HepG2 (cell line): Measurements from ENCODE around the gene SYNGR2. TPM values are rescaled to one million over a fixed set of nuclear protein-coding genes. Genes with fewer than 3 reads are reported as not detected.

Source experiments
- ATAD3A ChIP-seq: sonication (generic); formaldehyde crosslinking; IDR thresholded peaks from 2 replicates; pipeline ENCODE4 v1.4.0; 2020; ENCODE audit warnings: missing genetic modification reagents
- DMAP1 ChIP-seq: IDR thresholded peaks from 2 replicates; pipeline ENCODE4 v1.6.1; 2016
- IKZF4 ChIP-seq: sonication (generic); formaldehyde crosslinking; IDR thresholded peaks from 2 replicates; pipeline ENCODE4 v1.5.1; 2020; ENCODE audit warnings: borderline replicate concordance, mild to moderate bottlenecking, low read depth, missing genetic modification reagents; ENCODE audit errors: not compliant biosample characterization
- SAP130 ChIP-seq: IDR thresholded peaks from 2 replicates; pipeline ENCODE4 v1.6.1; 2016; ENCODE audit warnings: low read depth
- SIX1 ChIP-seq: sonication (generic); formaldehyde crosslinking; IDR thresholded peaks from 2 replicates; pipeline ENCODE4 v1.4.0; 2020; ENCODE audit warnings: missing genetic modification reagents, borderline replicate concordance
- SMARCE1 ChIP-seq: fragments of 450-650 bp; IDR thresholded peaks from 2 replicates; pipeline ENCODE4 v1.6.1; 2017; ENCODE audit warnings: borderline replicate concordance
- TEAD2 ChIP-seq: sonication (generic); formaldehyde crosslinking; IDR thresholded peaks from 2 replicates; pipeline ENCODE4 v1.9.0; 2021; ENCODE audit warnings: missing genetic modification reagents
- ZNF441 ChIP-seq: sonication (generic); formaldehyde crosslinking; IDR thresholded peaks from 2 replicates; pipeline ENCODE4 v1.7.0; 2021; ENCODE audit warnings: missing genetic modification reagents, borderline replicate concordance
- ZNF660 ChIP-seq: sonication (generic); formaldehyde crosslinking; IDR thresholded peaks from 2 replicates; pipeline ENCODE4 v1.5.1; 2020; ENCODE audit warnings: mild to moderate bottlenecking, low read depth, missing genetic modification reagents, borderline replicate concordance
- ZNF747 ChIP-seq: sonication (generic); formaldehyde crosslinking; IDR thresholded peaks from 2 replicates; pipeline ENCODE4 v1.8.1; 2023; ENCODE audit warnings: missing genetic modification reagents, mild to moderate bottlenecking, borderline replicate concordance
- ZNF766 ChIP-seq: sonication (generic); formaldehyde crosslinking; IDR thresholded peaks from 2 replicates; pipeline ENCODE4 v1.5.0; 2020; ENCODE audit warnings: missing genetic modification reagents, borderline replicate concordance
- ZSCAN9 ChIP-seq: IDR thresholded peaks from 2 replicates; pipeline ENCODE4 v1.6.1; 2016; ENCODE audit warnings: borderline replicate concordance
- polyA plus RNA-seq, 8 experiments: library from polyadenylated mRNA; depleted of rRNA in 3 of 8; stranded (reverse) in 7 of 8; unstranded in 1 of 8; fragments of >200 nt; fragmentation: Illumina TruSeq in 4 of 8; extraction: Trizol in 4 of 8; gene quantifications; 2 replicates each; pipeline versions ENCODE4 v1.2.1 to v1.2.3, GENCODE V29; 2011 to 2016; ENCODE audit warnings: low read depth in 4 of 8, missing spikeins in 1 of 8, mixed read lengths in 1 of 8; ENCODE audit not compliant: insufficient read depth in 1 of 8
- total RNA-seq, 5 experiments: library from RNA; depleted of rRNA; stranded (reverse); fragments of >200 nt; fragmentation: Illumina TruSeq; extraction: Trizol; gene quantifications; 2 replicates each; pipeline ENCODE4 v1.2.3, GENCODE V29; 2016; ENCODE audit warnings: low read depth in 1 of 5
- TF ChIP-seq, protein P1 (sequence below): sonication (generic); formaldehyde crosslinking; IDR thresholded peaks from 2 replicates; pipeline ENCODE4 v1.4.0; 2020; ENCODE audit warnings: missing genetic modification reagents; ENCODE audit errors: not compliant biosample characterization
- TF ChIP-seq, protein P2 (sequence below): sonication (generic); formaldehyde crosslinking; IDR thresholded peaks from 2 replicates; pipeline ENCODE4 v1.5.0; 2020; ENCODE audit warnings: mild to moderate bottlenecking, missing genetic modification reagents, borderline replicate concordance
- TF ChIP-seq, protein P3 (sequence below): IDR thresholded peaks from 2 replicates; pipeline ENCODE4 v1.6.1; 2018; ENCODE audit warnings: missing genetic modification reagents, mild to moderate bottlenecking, missing compliant biosample characterization
- TF ChIP-seq, protein P4 (sequence below): sonication (generic); formaldehyde crosslinking; IDR thresholded peaks from 2 replicates; pipeline ENCODE4 v1.5.0; 2020; ENCODE audit warnings: mild to moderate bottlenecking, missing genetic modification reagents, borderline replicate concordance
- TF ChIP-seq, protein P5 (sequence below): sonication (generic); formaldehyde crosslinking; IDR thresholded peaks from 2 replicates; pipeline ENCODE4 v1.5.0; 2020; ENCODE audit warnings: missing genetic modification reagents
- TF ChIP-seq, protein P6 (sequence below): sonication (generic); formaldehyde crosslinking; conservative IDR thresholded peaks from 2 replicates; pipeline ENCODE4 v1.4.0; 2020; ENCODE audit warnings: missing genetic modification reagents

Gene SYNGR2
- total and polyA plus RNA-seq, 2 of the 13 experiments (the other 11 are each of a cell fraction or from before 2014, with no cell fraction given), result 46.7 to 170 TPM

DNA sequence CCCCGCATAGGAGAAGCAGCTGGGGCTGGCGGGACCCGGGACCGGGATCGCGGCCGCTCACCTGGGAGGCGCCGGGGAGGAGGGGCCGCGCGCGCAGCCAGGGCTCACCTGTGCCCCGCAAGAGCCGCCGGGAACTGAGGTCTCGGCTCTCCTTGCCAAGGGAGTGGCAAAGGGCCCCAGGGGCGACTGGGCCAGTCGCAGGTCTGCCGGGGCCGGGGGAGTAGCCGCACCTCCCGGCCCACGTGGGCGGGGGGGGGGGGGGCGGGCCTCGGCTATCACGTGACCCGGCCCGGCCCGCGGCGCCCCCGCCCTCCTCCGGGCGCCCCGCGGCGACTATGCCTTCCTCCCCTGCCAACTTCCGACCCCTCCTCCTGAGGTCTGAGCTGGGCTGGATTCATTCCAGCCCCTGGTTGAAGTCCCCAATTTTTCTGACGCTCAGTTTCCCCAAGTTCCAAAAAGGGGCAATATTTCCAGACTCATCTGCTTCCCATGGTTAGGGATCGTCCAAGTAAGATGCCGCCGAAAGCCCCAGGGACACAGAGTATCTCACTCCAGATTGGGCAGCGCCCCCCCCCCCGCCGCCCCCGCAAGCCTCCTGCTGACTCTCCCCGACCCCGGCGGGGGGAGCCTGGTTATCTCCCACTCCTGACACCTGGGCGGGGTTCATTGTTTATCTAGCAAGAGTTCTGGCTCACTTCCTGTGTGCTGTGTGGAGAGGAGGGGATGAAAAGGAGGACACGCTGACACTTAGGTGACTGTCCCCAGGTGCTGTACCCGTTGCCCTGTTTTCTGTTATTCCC is 39.6 kb upstream of the SYNGR2 start, which contains the start of gene TMC6 (continued):
- TF ChIP-seq ZNF747 (CRISPR knock-in tag), result peak; percentile 89
- TF ChIP-seq IKZF4 (CRISPR knock-in tag), result no peak
- TF ChIP-seq, protein P1, sequence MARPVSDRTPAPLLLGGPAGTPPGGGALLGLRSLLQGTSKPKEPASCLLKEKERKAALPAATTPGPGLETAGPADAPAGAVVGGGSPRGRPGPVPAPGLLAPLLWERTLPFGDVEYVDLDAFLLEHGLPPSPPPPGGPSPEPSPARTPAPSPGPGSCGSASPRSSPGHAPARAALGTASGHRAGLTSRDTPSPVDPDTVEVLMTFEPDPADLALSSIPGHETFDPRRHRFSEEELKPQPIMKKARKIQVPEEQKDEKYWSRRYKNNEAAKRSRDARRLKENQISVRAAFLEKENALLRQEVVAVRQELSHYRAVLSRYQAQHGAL (CRISPR knock-in tag), result peak; percentile 51
- no peak for TF ChIP-seq ZNF660 (CRISPR knock-in tag)
- TF ChIP-seq, protein P2, sequence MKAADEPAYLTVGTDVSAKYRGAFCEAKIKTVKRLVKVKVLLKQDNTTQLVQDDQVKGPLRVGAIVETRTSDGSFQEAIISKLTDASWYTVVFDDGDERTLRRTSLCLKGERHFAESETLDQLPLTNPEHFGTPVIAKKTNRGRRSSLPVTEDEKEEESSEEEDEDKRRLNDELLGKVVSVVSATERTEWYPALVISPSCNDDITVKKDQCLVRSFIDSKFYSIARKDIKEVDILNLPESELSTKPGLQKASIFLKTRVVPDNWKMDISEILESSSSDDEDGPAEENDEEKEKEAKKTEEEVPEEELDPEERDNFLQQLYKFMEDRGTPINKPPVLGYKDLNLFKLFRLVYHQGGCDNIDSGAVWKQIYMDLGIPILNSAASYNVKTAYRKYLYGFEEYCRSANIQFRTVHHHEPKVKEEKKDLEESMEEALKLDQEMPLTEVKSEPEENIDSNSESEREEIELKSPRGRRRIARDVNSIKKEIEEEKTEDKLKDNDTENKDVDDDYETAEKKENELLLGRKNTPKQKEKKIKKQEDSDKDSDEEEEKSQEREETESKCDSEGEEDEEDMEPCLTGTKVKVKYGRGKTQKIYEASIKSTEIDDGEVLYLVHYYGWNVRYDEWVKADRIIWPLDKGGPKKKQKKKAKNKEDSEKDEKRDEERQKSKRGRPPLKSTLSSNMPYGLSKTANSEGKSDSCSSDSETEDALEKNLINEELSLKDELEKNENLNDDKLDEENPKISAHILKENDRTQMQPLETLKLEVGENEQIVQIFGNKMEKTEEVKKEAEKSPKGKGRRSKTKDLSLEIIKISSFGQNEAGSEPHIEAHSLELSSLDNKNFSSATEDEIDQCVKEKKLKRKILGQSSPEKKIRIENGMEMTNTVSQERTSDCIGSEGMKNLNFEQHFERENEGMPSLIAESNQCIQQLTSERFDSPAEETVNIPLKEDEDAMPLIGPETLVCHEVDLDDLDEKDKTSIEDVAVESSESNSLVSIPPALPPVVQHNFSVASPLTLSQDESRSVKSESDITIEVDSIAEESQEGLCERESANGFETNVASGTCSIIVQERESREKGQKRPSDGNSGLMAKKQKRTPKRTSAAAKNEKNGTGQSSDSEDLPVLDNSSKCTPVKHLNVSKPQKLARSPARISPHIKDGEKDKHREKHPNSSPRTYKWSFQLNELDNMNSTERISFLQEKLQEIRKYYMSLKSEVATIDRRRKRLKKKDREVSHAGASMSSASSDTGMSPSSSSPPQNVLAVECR (CRISPR knock-in tag), result peak; percentile 90
- TF ChIP-seq, protein P3, sequence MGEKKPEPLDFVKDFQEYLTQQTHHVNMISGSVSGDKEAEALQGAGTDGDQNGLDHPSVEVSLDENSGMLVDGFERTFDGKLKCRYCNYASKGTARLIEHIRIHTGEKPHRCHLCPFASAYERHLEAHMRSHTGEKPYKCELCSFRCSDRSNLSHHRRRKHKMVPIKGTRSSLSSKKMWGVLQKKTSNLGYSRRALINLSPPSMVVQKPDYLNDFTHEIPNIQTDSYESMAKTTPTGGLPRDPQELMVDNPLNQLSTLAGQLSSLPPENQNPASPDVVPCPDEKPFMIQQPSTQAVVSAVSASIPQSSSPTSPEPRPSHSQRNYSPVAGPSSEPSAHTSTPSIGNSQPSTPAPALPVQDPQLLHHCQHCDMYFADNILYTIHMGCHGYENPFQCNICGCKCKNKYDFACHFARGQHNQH (CRISPR knock-in tag), result peak; percentile 54; the same call in 1 of the 2 replicates
- TF ChIP-seq, protein P4, sequence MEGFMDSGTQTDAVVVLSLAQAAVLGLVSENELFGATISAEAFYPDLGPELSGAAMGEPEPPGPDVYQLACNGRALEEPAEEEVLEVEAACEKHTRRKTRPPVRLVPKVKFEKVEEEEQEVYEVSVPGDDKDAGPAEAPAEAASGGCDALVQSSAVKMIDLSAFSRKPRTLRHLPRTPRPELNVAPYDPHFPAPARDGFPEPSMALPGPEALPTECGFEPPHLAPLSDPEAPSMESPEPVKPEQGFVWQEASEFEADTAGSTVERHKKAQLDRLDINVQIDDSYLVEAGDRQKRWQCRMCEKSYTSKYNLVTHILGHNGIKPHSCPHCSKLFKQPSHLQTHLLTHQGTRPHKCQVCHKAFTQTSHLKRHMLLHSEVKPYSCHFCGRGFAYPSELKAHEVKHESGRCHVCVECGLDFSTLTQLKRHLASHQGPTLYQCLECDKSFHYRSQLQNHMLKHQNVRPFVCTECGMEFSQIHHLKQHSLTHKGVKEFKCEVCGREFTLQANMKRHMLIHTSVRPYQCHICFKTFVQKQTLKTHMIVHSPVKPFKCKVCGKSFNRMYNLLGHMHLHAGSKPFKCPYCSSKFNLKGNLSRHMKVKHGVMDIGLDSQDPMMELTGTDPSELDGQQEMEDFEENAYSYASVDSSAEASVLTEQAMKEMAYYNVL (CRISPR knock-in tag), result no peak; the same call in 1 of the 2 replicates
- TF ChIP-seq, protein P5, sequence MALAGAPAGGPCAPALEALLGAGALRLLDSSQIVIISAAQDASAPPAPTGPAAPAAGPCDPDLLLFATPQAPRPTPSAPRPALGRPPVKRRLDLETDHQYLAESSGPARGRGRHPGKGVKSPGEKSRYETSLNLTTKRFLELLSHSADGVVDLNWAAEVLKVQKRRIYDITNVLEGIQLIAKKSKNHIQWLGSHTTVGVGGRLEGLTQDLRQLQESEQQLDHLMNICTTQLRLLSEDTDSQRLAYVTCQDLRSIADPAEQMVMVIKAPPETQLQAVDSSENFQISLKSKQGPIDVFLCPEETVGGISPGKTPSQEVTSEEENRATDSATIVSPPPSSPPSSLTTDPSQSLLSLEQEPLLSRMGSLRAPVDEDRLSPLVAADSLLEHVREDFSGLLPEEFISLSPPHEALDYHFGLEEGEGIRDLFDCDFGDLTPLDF, result no peak
- TF ChIP-seq DMAP1 (CRISPR knock-in tag), result no peak
- TF ChIP-seq, protein P6, sequence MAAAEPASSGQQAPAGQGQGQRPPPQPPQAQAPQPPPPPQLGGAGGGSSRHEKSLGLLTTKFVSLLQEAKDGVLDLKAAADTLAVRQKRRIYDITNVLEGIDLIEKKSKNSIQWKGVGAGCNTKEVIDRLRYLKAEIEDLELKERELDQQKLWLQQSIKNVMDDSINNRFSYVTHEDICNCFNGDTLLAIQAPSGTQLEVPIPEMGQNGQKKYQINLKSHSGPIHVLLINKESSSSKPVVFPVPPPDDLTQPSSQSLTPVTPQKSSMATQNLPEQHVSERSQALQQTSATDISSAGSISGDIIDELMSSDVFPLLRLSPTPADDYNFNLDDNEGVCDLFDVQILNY (CRISPR knock-in tag), result 0 out of 2 replicates have a peak, but pooled peaks have one; percentile 42
- TF ChIP-seq ZSCAN9 (CRISPR knock-in tag), result no peak; the same call in 1 of the 2 replicates
- no peak for TF ChIP-seq ZNF766 (CRISPR knock-in tag)
- TF ChIP-seq TEAD2, result no peak
- TF ChIP-seq SIX1 (CRISPR knock-in tag), result no peak
- TF ChIP-seq SMARCE1, result no peak
- TF ChIP-seq ZNF441 (CRISPR knock-in tag), result peak; percentile 10; the same call in 1 of the 2 replicates
- 0 out of 2 replicates have a peak, but pooled peaks have one; percentile 51 for TF ChIP-seq ATAD3A
- peak; percentile 81 for TF ChIP-seq SAP130
